ENCODE measurements around the gene HDAC4. TPM values are rescaled to one million over a fixed set of nuclear protein-coding genes. Genes with fewer than 3 reads are reported as not detected.

HDAC4 gene
- total RNA-seq, 2 experiments from 2014 or later: 30.0 to 35.8 TPM

DNA sequence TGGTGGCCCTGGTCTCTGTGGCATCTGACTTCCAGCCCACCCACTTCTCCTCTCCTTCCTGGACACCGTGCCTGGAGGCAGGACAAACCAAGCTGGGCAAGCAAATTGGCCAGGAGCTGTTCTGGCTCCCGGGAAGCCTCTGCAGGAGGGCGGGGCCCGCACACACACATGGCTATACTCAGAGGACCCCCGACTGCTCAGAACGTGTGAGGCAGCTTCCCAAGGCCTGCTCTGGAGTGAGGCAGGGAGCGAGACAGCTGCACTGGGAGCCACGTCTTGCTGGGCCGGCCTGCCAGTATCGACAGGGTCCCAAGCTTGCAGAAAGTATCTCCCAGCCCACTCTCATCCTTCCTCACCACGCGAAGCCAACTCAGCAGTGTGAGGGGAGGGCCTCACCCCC lies 295.6 kb downstream of the HDAC4 start:
- Mint-ChIP-seq H3K9me3 (no peaks in the 10 kb centered on the region), H3K36me3 (peaks cover 8% of the 10 kb centered on the region), H3K4me1 (ENCODE audit: low read depth) (no peaks in the 10 kb centered on the region), H3K27me3 (no peaks in the 10 kb centered on the region), H3K4me3 (no peak overlapping the region), H3K27ac (no peak overlapping the region)
- DNase-seq: no peak
- POLR2A ChIA-PET: no interaction called here
- CTCF ChIA-PET: no interaction called here
- intact Hi-C loops (cut with micrococcal nuclease): no loop called here

DNA sequence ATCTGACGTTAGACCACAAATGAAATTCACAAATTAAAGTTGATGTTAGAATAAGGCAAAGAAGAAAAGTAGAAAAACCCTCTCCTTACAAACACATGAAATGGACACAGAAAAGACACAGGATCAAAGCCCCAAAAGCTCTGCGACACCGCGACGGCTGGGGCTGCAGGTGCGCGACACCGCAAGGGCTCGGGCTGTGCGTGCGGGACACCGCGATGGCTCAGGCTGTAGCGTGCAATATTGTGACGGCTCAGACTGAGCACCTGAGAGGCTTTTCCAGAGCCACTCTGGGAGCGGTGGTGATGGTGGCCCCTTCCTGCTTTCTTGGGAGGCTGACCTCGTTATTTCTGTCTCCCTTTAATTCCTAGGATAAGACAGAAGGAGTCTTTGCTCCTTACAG lies 296.0 kb downstream of the HDAC4 start:
- H3K9me3 Mint-ChIP-seq: no peaks in the 10 kb centered on the region
- H3K27me3 Mint-ChIP-seq: no peaks in the 10 kb centered on the region
- no peaks in the 10 kb centered on the region for H3K4me1 Mint-ChIP-seq (ENCODE audit: low read depth)
- no peak overlapping the region for H3K4me3 Mint-ChIP-seq
- intact Hi-C loops (cut with micrococcal nuclease): no loop called here
- POLR2A ChIA-PET: no interaction called here
- DNase-seq: no peak
- CTCF ChIA-PET: no interaction called here
- H3K36me3 Mint-ChIP-seq: peaks cover 8% of the 10 kb centered on the region
- H3K27ac Mint-ChIP-seq: no peak overlapping the region

DNA sequence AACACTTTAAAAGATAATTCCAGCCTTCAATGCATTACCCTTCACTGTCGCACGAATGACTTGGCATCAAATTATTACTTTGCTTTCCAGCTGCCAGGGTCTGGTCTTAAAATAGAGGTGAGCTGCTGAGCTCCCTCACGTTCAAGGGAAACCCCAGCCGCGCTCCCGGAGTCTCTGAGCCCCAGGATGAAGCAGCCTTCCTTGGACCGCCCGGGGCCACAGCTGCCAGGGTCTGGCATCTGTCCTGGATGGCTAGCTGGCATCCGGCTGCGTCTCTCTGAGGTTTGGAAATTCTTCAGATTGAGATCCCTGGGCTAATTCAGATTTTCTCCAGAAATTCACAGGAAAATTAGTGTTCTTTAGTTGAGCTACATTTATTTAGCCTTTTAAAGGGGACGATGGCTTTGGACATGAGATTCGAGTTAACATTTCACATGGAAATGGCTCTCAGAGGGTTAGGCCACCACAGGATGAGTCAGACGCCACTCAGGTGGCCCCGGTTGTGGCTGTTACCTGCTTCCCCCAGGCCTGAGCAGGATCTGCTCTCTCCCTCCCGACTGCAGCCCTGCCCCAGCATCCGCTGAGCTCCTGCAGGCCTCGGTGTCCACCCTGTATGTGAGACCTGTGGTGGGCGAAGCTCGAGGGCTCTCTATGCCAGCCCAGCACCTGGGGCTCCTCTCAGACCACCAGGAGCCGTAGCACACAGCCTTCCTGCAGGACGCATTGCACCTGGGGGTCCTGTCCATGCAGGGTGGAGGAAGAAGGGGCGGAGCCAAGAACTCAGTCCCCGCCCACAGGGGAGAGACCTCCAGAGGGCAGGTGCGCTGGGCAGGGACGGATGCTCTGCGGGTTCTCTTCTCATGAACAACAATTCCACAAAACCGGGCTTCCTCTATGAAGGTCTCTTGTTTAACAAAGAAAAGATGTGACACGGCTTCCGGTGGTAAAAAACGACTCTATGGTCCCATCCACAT lies 297.4 kb downstream of the HDAC4 start:
- no peak for DNase-seq
- no peaks in the 10 kb centered on the region for H3K9me3 Mint-ChIP-seq
- no peak overlapping the region for H3K4me3 Mint-ChIP-seq
- H3K36me3 Mint-ChIP-seq: peaks cover 3% of the 10 kb centered on the region
- ChIA-PET POLR2A (no interaction called here), CTCF (no interaction called here)
- H3K27me3 Mint-ChIP-seq: no peaks in the 10 kb centered on the region
- no peak overlapping the region for H3K27ac Mint-ChIP-seq
- no peaks in the 10 kb centered on the region for H3K4me1 Mint-ChIP-seq (ENCODE audit: low read depth)
- intact Hi-C loops (cut with micrococcal nuclease): no loop called here

DNA sequence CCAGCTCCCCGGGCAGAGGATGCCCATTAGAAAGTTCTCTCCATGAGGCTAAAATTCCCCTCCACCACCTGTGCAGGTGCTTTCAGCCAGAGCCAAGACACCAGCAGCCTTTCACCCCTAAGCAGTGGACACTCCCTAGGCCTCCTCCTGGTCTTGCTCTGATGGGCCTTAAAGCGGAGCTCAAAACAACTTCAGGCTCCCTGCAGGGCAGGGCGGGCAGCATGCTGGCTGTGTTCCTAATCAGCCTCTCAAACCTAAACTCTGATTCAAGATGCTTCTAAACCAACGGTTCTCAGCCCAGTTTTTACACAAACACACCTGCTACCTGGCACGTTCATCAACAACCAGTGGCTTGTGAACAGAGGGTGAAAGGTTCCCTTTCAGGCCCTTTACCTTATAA lies 298.6 kb downstream of the HDAC4 start:
- ChIA-PET CTCF (no interaction called here), POLR2A (no interaction called here)
- intact Hi-C loops (cut with micrococcal nuclease): no loop called here
- Mint-ChIP-seq H3K27ac (no peak overlapping the region), H3K27me3 (no peaks in the 10 kb centered on the region), H3K4me1 (ENCODE audit: low read depth) (no peaks in the 10 kb centered on the region), H3K36me3 (peaks cover 3% of the 10 kb centered on the region), H3K4me3 (no peak overlapping the region), H3K9me3 (no peaks in the 10 kb centered on the region)
- no peak for DNase-seq

DNA sequence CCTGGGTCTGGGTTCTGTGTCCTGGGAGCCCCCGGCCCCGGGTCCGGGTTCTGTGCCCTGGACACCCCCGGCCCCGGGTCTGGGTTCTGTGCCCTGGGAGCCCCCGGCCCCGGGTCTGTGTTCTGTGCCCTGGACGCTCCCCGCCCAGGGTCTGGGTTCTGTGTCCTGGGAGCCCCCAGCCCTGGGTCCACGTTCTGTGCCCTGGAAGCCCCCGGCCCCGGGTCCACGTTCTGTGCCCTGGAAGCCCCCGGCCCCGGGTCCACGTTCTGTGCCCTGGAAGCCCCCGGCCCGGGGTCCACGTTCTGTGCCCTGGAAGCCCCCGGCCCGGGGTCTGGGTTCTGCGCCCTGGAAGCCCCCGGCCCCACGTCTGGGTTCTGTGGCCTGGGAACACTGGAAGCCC lies 299.0 kb downstream of the HDAC4 start:
- CTCF ChIA-PET: no interaction called here
- POLR2A ChIA-PET: no interaction called here
- Mint-ChIP-seq H3K36me3 (peaks cover 3% of the 10 kb centered on the region), H3K4me1 (ENCODE audit: low read depth) (no peaks in the 10 kb centered on the region), H3K27ac (no peak overlapping the region), H3K4me3 (no peak overlapping the region), H3K9me3 (no peaks in the 10 kb centered on the region), H3K27me3 (no peaks in the 10 kb centered on the region)
- no peak for DNase-seq
- intact Hi-C loops (cut with micrococcal nuclease): no loop called here

DNA sequence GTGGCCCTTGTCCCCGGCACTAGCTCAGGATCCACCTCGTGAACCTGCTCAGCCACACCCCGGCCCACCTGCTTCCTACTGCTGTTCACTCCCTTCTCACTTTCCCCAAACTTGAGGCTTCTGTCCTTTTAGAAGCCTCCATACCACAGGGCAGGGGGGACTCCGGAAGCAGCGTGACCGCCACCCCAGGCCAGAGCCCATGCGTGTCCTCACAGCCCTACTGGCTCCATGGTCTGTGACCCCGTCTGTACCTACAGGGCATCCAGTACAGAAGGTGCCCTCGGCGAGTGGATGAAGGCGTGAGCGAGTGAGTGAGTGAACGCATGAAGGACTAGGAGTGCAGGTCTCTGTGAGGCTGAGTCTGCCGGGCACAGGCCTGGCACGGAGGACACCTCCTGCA lies 299.7 kb downstream of the HDAC4 start:
- Mint-ChIP-seq H3K4me1 (ENCODE audit: low read depth) (no peaks in the 10 kb centered on the region), H3K9me3 (no peaks in the 10 kb centered on the region), H3K27me3 (no peaks in the 10 kb centered on the region), H3K4me3 (no peak overlapping the region), H3K27ac (no peak overlapping the region), H3K36me3 (peaks cover 3% of the 10 kb centered on the region)
- intact Hi-C loops (cut with micrococcal nuclease): no loop called here
- CTCF ChIA-PET: no interaction called here
- no peak for DNase-seq
- POLR2A ChIA-PET: no interaction called here

DNA sequence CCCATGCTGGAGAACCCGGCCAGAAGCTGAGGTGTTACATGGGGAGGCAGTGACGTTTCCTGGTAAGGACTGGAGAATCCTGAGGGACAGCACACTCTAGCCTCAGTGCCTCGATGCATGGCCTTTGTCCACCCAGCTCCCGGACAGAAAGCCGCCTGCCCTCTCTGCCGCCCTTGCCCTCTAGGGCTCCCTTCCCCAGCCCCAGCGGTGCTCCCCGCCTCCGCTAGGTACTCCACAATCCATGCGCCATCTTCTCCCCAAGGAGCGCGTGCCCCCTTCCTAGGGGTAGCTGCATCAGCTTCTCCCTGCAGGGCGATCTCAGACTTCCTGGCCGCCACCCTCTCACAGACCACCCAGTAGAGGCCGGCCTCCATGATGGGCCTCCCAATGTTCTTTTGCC lies 301.3 kb downstream of the HDAC4 start:
- Mint-ChIP-seq H3K27me3 (no peaks in the 10 kb centered on the region), H3K4me3 (no peak overlapping the region), H3K36me3 (peaks cover under 1% of the 10 kb centered on the region), H3K4me1 (ENCODE audit: low read depth) (no peaks in the 10 kb centered on the region), H3K9me3 (no peaks in the 10 kb centered on the region), H3K27ac (no peak overlapping the region)
- DNase-seq: no peak
- CTCF ChIA-PET: no interaction called here
- intact Hi-C loops (cut with micrococcal nuclease): no loop called here
- POLR2A ChIA-PET: no interaction called here

DNA sequence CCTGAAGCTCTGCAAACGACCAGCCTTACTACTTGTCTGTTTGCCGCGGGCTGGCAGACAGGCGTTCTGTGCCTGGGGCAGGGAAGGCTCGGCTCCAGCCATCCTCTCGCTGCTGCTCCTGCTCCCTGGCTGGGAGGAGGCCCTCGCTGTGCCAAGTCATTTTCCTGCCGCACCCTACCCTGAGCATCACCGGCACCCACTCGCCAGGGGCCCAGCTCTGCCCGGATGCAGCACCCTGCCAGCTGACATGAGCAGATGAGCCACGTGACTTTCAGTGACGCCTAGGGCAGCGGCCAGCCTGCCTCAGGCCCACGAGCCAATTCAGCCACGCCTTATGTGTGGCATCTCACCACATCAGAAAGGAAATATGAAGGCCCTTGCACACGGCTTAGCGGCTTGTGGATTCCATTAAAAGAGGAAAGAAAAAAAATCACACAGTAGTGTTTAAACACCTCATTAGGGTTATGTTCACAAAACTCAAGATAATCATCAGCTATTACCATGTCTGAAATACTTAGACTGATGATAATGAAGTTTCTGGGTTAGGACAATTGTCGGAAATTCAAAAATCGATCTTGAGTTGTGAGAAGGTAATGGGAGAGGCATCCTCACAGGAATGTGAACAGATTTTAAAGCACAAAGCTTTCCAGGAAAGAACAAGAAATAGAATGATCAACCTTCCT lies 302.4 kb downstream of the HDAC4 start:
- no peak overlapping the region for H3K27ac Mint-ChIP-seq
- H3K27me3 Mint-ChIP-seq: no peaks in the 10 kb centered on the region
- DNase-seq: no peak
- ChIA-PET CTCF (no interaction called here), POLR2A (no interaction called here)
- H3K9me3 Mint-ChIP-seq: no peaks in the 10 kb centered on the region
- peaks cover 2% of the 10 kb centered on the region for H3K36me3 Mint-ChIP-seq
- no peak overlapping the region for H3K4me3 Mint-ChIP-seq
- no peaks in the 10 kb centered on the region for H3K4me1 Mint-ChIP-seq (ENCODE audit: low read depth)
- intact Hi-C loops (cut with micrococcal nuclease): no loop called here

DNA sequence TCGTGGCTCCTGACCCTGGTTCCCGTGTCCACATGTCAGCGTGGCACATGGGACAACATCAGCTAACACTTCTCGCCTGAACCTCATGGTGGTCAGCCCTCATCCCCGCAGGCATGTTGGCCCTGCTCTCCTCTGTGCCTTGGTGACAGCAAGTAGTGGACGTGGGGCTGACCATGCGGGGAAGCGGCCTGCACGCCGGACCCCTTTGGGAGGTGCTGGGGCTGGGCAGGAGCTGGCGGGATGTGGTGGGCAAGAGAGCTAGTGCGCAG lies 303.5 kb downstream of the HDAC4 start:
- ChIA-PET CTCF (no interaction called here), POLR2A (no interaction called here)
- Mint-ChIP-seq H3K4me3 (no peak overlapping the region), H3K36me3 (peaks cover 2% of the 10 kb centered on the region), H3K9me3 (no peaks in the 10 kb centered on the region), H3K27ac (no peak overlapping the region), H3K27me3 (no peaks in the 10 kb centered on the region), H3K4me1 (ENCODE audit: low read depth) (no peaks in the 10 kb centered on the region)
- intact Hi-C loops (cut with micrococcal nuclease): no loop called here
- DNase-seq: no peak

DNA sequence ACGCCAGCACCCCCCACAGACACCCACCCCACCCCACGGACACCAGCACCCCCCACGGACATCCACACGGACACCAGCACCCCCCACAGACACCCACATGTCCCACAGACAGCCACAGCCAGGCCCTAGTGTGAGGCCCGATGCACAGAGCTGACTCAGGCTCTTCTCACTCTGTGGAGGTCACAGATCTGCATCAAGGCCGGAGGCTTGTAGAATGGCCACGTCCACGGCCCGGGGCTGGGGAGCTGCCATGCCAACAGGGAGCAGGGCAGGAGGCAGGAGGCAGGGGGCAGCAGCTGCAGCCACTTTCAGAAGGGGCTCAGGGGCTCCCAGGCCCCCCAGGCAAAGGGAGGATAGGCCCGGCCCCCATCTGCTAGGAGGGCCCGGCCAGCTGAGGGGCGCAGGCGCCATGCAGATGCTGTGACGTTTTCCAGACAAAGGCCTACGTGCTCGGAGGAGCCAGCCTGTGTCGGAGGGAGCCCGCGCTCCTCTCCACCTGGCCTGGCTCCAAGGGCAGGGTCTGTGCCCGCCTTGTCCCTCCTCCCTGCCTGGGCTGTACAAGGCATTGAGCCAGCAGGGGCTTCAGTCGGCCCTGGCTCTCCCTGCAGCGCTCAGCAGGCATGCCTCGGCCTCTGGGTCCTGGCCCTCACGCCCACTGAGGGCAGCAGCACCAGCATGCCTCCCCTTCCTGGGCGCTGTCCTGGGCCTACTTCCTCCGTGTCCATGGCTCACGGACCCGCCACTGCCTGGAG lies 304.0 kb downstream of the HDAC4 start:
- H3K27ac Mint-ChIP-seq: no peak overlapping the region
- ChIA-PET POLR2A (no interaction called here), CTCF (no interaction called here)
- no peaks in the 10 kb centered on the region for H3K9me3 Mint-ChIP-seq
- H3K4me3 Mint-ChIP-seq: no peak overlapping the region
- peaks cover 2% of the 10 kb centered on the region for H3K36me3 Mint-ChIP-seq
- intact Hi-C loops (cut with micrococcal nuclease): no loop called here
- H3K27me3 Mint-ChIP-seq: no peaks in the 10 kb centered on the region
- no peaks in the 10 kb centered on the region for H3K4me1 Mint-ChIP-seq (ENCODE audit: low read depth)
- no peak for DNase-seq

DNA sequence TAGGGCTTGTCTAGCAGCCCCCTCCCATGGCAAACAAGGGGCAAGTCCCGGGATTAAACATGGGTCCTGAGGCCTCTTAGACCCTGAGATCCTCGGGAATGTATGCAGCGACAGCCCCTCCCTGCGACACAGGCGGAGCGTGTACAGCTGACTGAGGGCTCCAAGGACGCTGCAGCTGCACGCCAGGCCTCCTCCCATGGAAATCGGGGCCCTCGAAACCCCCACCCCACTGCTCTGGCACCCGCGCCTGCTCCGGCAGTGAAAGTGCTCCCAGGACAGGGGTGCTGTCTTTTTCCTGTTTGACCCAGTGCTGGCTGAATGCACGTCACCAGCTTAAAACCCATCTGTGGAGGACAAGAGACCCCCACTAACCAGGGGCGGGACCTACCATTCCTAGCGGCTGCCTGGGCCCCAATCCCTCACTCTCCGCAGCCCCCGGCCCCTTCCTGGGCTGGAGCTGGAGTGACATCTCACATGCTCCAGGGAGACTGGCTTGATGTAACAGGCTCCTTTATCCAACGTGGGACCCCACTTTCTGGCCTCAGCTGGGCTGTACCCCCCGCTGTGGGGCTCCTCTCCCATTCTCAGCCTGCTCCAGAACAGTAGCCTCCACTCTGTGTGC lies 305.2 kb downstream of the HDAC4 start:
- no peaks in the 10 kb centered on the region for H3K27me3 Mint-ChIP-seq
- no peak for DNase-seq
- intact Hi-C loops (cut with micrococcal nuclease): no loop called here
- no peaks in the 10 kb centered on the region for H3K4me1 Mint-ChIP-seq (ENCODE audit: low read depth)
- ChIA-PET POLR2A (no interaction called here), CTCF (no interaction called here)
- H3K4me3 Mint-ChIP-seq: no peak overlapping the region
- H3K36me3 Mint-ChIP-seq: peaks cover 2% of the 10 kb centered on the region
- H3K27ac Mint-ChIP-seq: no peak overlapping the region
- no peaks in the 10 kb centered on the region for H3K9me3 Mint-ChIP-seq

DNA sequence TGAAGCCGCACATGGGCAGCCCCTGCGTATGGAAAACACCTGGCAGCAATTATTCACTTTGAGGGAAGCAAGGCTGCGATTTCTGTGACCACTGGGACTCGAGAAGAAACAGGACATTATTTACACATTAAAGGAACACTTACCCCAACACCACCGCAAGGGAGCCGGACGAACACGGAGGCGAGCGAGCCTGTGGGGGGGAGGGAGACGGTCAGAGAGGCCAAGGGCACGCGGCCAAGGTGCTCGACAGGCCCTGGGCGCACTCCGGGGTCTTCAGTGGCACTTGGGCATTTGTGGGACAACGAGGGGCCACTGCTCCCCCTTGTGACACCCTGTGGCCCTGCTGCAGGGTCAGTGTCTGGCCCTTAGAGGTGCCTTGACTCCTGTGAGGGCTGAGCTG lies 306.0 kb downstream of the HDAC4 start:
- intact Hi-C loops (cut with micrococcal nuclease): no loop called here
- Mint-ChIP-seq H3K4me3 (no peak overlapping the region), H3K4me1 (ENCODE audit: low read depth) (no peaks in the 10 kb centered on the region), H3K36me3 (peaks cover 2% of the 10 kb centered on the region), H3K27me3 (no peaks in the 10 kb centered on the region), H3K9me3 (no peaks in the 10 kb centered on the region), H3K27ac (no peak overlapping the region)
- CTCF ChIA-PET: no interaction called here
- DNase-seq: no peak
- POLR2A ChIA-PET: no interaction called here

All from activated CD4-positive, alpha-beta memory T cell treated with anti-CD3 and anti-CD28 coated beads for 36 hours (primary cell).